NOMO-1 (cell line): ENCODE measurements around the gene KEL.

Experiments
- DNase-seq, 2 experiments: peaks; one replicate each; lab custom pipeline; 2025; ENCODE audit not compliant: unreplicated experiment in 2 of 2; lab: John Stamatoyannopoulos, UW

Gene KEL

DNA sequence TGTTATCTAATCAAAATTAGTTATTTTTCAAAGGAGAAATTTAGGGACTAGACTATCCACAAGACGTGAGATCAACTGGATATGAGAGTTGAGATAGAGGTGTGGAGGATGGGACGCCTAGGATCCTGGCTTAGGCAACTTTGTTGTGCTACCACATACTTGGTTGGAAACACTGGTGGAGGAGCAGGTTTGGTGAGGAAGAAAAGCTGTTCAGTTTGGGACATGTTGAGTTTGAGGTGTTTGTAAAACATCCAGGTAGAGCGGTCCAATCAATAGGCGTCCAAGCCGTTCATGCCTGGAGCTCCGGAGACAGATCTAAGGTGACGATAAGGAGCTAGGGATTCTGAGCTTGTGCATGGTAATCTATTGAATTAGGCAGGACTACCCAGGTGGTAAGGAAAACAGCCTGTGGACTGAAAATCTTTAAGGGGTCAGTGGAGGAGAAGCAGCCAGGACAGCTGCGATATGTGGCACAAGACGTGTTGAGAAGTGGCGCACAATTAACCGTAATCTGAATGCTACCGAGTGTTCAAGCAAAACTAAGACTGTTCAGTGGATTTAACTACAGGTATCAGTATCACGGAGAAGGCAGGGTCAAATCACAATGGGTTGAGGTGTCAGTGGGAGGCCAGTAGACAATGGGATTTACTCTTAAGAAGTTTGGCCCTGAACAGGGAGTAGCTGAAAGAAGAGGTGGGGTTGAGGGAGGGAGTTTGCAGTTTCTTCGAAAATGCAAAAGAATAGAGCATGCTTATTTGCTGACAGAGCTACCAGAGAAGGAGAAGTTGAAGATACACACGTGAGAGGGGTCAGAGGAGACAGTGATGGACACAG is 60.5 kb downstream of the KEL start:
- DNase-seq = no peak

DNA sequence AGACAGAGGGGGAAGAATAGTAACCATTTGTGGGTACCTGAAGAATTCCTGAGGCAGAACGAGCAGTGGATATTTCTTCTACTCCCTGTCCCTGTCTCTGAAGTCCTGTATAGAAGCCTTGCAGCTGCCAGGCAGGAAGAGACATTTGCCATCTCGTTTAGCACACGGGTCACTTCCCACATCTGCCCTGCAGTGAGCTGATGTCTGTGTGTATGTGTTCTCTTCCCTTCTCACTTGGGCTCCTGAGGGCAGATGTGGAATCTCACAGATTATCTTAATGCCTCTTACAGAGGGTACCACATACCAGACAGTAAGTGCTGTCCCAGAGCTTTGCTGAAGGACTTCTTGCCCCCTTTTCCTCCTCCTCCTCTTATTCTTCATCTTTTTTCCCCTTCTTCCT is 62.5 kb downstream of the KEL start:
- no peak for DNase-seq

GRCh38 chr7:142898377-142899170 is 63.6 kb downstream of the KEL start:
- DNase-seq = no peak

DNA sequence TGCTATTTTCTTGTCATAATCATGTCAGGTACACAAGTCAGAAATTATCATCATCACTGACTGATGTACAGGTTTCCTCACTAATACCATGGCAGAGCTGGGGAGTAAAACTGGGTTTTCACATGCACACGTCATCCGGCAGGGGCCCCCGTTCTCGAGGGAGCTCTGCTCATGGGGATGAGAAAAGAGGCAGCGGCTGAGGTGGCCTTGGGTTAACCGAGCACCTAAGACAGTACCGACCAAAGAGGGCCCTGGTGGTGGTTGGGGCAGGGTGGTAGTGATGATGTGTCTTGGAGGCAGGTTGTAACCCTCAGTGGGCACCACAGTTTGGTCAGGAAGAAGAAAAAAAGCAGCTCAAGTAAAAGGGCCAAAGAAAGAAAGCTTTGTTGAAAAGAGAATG is 64.5 kb downstream of the KEL start:
- DNase-seq = no peak

GRCh38 chr7:142896741-142897379 is 65.3 kb downstream of the KEL start:
- DNase-seq = no peak

DNA sequence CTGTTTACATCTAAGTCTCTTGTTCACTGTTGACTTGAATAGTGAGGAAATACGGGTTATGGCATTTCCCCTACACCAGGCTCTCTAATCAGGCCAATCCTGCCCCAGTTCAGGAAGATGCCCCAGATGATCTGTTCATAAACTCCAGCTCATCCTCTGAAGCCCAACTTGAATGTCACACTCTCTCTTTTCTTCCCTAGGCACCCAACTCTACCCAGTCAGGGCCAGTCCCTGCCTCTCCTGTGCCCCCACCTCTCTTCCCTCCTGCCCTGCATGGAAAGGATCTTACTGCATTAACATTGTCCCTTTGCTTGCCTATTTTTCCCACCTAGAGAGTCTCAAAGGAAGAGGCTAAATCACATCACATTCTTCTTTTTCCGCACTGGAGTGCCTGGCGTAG is 66.0 kb downstream of the KEL start:
- no peak for DNase-seq

DNA sequence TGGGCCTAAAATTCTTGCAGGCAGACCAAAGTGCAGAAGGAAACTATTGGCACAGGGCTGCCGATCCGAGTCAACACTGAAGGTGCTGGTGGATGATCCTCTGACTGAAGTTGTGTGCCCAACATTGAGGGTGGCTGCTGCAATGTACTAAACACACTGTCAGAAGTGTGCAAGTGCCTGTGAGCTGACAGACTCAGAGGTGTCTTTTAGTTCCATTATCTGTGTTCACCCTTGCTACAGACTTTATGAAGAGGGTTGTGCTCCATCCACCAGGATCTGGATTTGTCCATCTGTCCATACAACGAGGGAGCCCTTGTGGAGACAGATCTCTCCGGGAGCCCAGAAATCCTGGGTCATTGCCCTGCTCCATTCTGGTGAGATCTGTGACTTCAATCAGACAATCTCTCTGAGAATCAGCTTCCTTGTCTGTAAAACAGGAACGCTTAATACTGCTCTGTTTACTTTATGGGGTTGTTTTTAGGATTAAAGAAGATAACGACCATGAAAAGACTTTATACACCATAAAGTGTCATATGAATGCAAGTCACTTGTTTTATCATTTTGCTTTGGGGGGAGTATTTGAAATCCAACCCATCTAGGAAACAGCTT is 67.1 kb downstream of the KEL start:
- DNase-seq = no peak

DNA sequence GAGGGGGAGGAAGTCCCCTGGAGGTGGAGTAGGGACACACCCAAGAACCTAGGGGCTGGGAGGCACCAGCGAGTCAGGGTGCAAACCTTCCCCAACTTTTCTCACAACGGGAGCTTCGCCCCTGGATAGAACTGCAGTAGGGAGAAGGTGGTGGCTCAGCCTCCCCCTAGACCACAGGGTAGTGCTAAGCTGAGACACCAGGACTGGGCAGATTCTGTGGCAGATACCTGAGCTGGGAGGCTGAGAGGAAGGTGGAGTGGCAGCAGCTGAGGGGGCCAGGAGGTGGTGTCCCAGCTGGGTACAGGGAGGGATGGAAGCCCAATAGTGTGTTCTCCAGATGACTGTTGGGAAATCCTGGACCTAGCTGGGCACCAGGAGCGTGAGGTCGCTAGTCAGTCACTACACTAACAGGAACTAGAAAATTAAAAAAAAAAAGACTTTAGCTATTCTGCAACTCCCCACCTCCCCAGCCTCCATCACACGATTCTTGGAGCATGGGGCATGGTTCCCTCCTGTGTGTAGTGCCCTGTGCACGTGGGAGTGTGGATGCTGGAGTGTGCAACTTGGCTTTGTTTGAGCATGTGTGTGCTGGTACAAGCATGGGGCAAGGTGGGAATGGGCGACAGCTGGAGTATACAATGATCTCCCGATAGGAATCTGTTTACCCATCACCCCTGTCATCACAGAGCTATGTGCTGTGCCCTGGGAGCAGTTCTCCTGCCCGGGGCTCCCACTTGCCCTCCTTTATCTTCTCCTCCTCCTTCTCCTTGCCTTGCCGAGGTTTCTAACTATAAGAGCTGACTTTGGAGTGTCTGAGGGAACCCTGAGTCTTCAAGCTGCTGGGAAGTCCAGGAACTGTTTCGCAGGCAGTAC is 67.8 kb downstream of the KEL start:
- DNase-seq = no peak

- DNase-seq = no peak
Observed at GRCh38 chr7:142892951-142893350, 69.2 kb downstream of the KEL start.

DNA sequence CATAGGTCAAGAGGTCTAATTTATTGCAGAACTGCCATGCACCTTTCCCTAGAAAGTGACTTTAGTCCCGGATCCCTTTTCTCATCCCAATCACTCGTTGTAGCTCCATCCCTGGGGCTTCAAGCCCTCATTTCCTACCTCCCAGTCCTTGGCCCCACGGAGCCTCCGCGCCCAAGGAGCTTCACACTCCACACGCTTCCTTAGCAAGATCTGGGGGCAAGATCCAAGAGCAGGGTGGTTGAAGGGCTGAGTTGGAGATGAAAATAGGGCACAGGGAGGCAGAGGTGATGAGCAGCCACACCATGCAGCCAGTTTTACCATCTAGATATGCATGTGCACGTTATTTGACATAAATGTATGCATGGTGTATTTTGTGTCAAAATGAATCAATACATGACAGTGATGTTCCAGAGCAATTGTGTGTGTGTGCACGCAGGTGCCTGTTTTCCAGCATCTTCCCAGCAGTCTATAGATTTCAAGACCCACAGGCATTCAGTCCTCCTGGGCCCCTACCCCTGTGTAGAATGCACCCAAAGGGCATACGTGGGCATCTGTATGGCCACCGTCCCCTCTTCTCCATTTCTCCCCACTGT is 70.6 kb downstream of the KEL start:
- DNase-seq = no peak
